HG02798 (cell line): ENCODE measurements around the gene CTNS.

Experiments
- ATAC-seq: cut with Tn5 transposase; IDR thresholded peaks from one replicate; pipeline ENCODE4 v1.9.1; 2021; ENCODE audit warnings: mild to moderate bottlenecking; ENCODE audit not compliant: unreplicated experiment, poor library complexity

CTNS gene

GRCh38 chr17:3708366-3708765 lies 71.8 kb downstream of the CTNS start:
- ATAC-seq = no peak

- ATAC-seq = peak; percentile 94
Measured at GRCh38 chr17:3710951-3711383, 74.4 kb downstream of the CTNS start.
